Panc1 (cell line): ENCODE measurements around the gene CPS1. TPM values are rescaled to one million over a fixed set of nuclear protein-coding genes. Genes with fewer than 3 reads are reported as not detected.

Experiments used
- ATAC-seq: fragments of 200-7000 bp; cut with Tn5 transposase; 2 replicates; pipeline ENCODE4 v1.9.1; 2020; ENCODE audit warnings: mild to moderate bottlenecking, moderate library complexity
- BruUV-seq: library from RNA; stranded (reverse); fragments of 400-500 nt; replicated peaks from 2 replicates; lab custom pipeline; 2021; lab: Mats Ljungman, UMichigan
- CTCF ChIA-PET: fragments of 300-600 bp; sonication (Branson Sonifier 250); formaldehyde crosslinking; loops from one replicate; lab custom pipeline; 2022; ENCODE audit warnings: antibody characterized with exemption; lab: Charles Lee
- POLR2A ChIA-PET: fragments of 300-600 bp; sonication (Branson Sonifier 250); formaldehyde crosslinking; loops from one replicate; lab custom pipeline; 2022; ENCODE audit warnings: antibody characterized with exemption; lab: Charles Lee
- DNase-seq: peaks from one replicate; pipeline ENCODE4 v3.0.0-alpha.2; 2010; ENCODE audit warnings: low read depth, low spot score
- H3K27ac ChIP-seq: 2 replicates; pipeline ENCODE4 v1.5.1; 2011; ENCODE audit warnings: mild to moderate bottlenecking, low read length, inconsistent platforms
- H3K27me3 ChIP-seq: fragments of 200-500 bp; sonication (Bioruptor generic); 2 replicates; pipeline ENCODE4 v1.6.0; 2014; ENCODE audit warnings: low read length, inconsistent platforms; ENCODE audit not compliant: control insufficient read depth, insufficient read depth
- H3K36me3 ChIP-seq: fragments of 200-500 bp; sonication (Bioruptor generic); 2 replicates; pipeline ENCODE4 v1.5.1; 2014; ENCODE audit warnings: inconsistent platforms, mild to moderate bottlenecking, low read length, moderate library complexity; ENCODE audit not compliant: control insufficient read depth, insufficient read depth
- H3K4me1 ChIP-seq: 2 replicates; pipeline ENCODE4 v1.5.1; 2011; ENCODE audit warnings: inconsistent platforms, mild to moderate bottlenecking, low read length, moderate library complexity; ENCODE audit not compliant: control insufficient read depth, insufficient read depth
- H3K4me3 ChIP-seq, 2 experiments: 2 replicates each; pipeline ENCODE4 v1.5.1; 2011 to 2012; ENCODE audit warnings: low read depth in 2 of 2, low read length in 2 of 2, mild to moderate bottlenecking in 2 of 2, inconsistent platforms in 1 of 2, moderate library complexity in 1 of 2
- H3K9me3 ChIP-seq: fragments of 200-500 bp; sonication (Bioruptor generic); 2 replicates; pipeline ENCODE4 v1.5.1; 2014; ENCODE audit warnings: low read depth, mild to moderate bottlenecking, inconsistent platforms, low read length, moderate library complexity; ENCODE audit not compliant: control insufficient read depth, insufficient read depth
- CTCF ChIP-seq: fragments of 450-650 bp; IDR thresholded peaks from 2 replicates; pipeline ENCODE4 v1.5.1; 2017; ENCODE audit warnings: mild to moderate bottlenecking
- POLR2AphosphoS5 ChIP-seq: IDR thresholded peaks from 2 replicates; pipeline ENCODE4 v1.6.1; 2012; ENCODE audit warnings: mild to moderate bottlenecking, low read depth, low read length, moderate library complexity
- REST ChIP-seq, 2 experiments: IDR thresholded peaks; 2 replicates each; pipeline ENCODE4 v1.6.1; 2011 to 2012; ENCODE audit warnings: low read depth in 2 of 2, control low read depth in 1 of 2, low read length in 1 of 2, mild to moderate bottlenecking in 1 of 2, moderate library complexity in 1 of 2; ENCODE audit not compliant: insufficient read depth in 1 of 2
- SIN3A ChIP-seq: IDR thresholded peaks from 2 replicates; pipeline ENCODE4 v1.6.1; 2012; ENCODE audit warnings: low read depth, mild to moderate bottlenecking, low read length, moderate library complexity, borderline replicate concordance; ENCODE audit not compliant: insufficient read depth
- in situ Hi-C: cut with HindIII; loops from 2 replicates; pipeline ENCODE4 v1.10.0; 2016; ENCODE audit warnings: low sequenced_read_pairs, low pct_unique_long_range_greater_than_20kb
- intact Hi-C: fragments of 100-400 bp; cut with micrococcal nuclease; formaldehyde crosslinking; loops from one replicate; pipeline ENCODE4 v1.10.0; 2022; ENCODE audit not compliant: unreplicated experiment
- total RNA-seq: library from RNA; stranded (reverse); gene quantifications from one replicate; pipeline ENCODE4 v1.2.1, GENCODE V29; 2021; ENCODE audit not compliant: unreplicated experiment

CPS1 gene
- total RNA-seq, 1 experiment from 2014 or later: 5.1 TPM

GRCh38 chr2:210567279-210567678 lies 10.9 kb downstream of the CPS1 start:
- no peak for ATAC-seq
- in situ Hi-C loops: no loop called here
- no TSS peak for BruUV-seq
- H3K27ac ChIP-seq: no peak overlapping the region
- CTCF ChIA-PET: no interaction called here
- no peaks in the 10 kb centered on the region for H3K36me3 ChIP-seq
- no peaks in the 10 kb centered on the region for H3K9me3 ChIP-seq
- DNase-seq: no peak
- intact Hi-C loops: no loop called here
- H3K27me3 ChIP-seq: no peaks in the 10 kb centered on the region
- H3K4me3 ChIP-seq: no peak overlapping the region
- TF ChIP-seq CTCF: no peak
- TF ChIP-seq SIN3A: no peak
- no peaks in the 10 kb centered on the region for H3K4me1 ChIP-seq
- POLR2A ChIA-PET: no interaction called here

GRCh38 chr2:210568108-210568507 lies 11.7 kb downstream of the CPS1 start:
- POLR2A ChIA-PET: no interaction called here

More at GRCh38 chr2:210568108-210568507, 11.7 kb downstream of the CPS1 start:
- Histone ChIP-seq H3K27me3 (no peaks in the 10 kb centered on the region), H3K4me1 (no peaks in the 10 kb centered on the region), H3K9me3 (no peaks in the 10 kb centered on the region), H3K27ac (no peak overlapping the region), H3K4me3 (no peak overlapping the region), H3K36me3 (no peaks in the 10 kb centered on the region)
- TF ChIP-seq REST (IDR thresholded peaks at IDR 0.05; ENCODE audit: insufficient read depth in 1 of 2, low read depth in 2 of 2, low read length in 1 of 2): no peak
- TF ChIP-seq SIN3A: no peak
- no peak for TF ChIP-seq POLR2AphosphoS5
- no peak for TF ChIP-seq CTCF
- BruUV-seq: no TSS peak
- ATAC-seq (no peak), DNase-seq (no peak)
- intact Hi-C loops: no loop called here
- in situ Hi-C loops: no loop called here
- CTCF ChIA-PET: no interaction called here
